Immature natural killer cell (primary cell): Measurements from ENCODE around the gene CCDC9B. TPM values are rescaled to one million over a fixed set of nuclear protein-coding genes. Genes with fewer than 3 reads are reported as not detected.

ENCODE experiments used
- DNase-seq, 3 donors: peaks; one replicate each; pipeline ENCODE4 v3.0.0; 2022; ENCODE audit warnings: mixed read lengths in 1 of 3
- H3K27ac Mint-ChIP-seq, 6 donors: one replicate each; pipeline ENCODE4 v1.8.0; 2020; ENCODE audit warnings: mixed read lengths in 6 of 6, mild to moderate bottlenecking in 5 of 6, inconsistent platforms in 4 of 6, moderate library complexity in 3 of 6
- H3K27me3 Mint-ChIP-seq, 3 donors: one replicate each; pipeline ENCODE4 v1.8.0; 2020 to 2021; ENCODE audit warnings: low read depth in 3 of 3, mild to moderate bottlenecking in 3 of 3, mixed read lengths in 3 of 3, moderate library complexity in 3 of 3, inconsistent platforms in 1 of 3
- H3K36me3 Mint-ChIP-seq, 3 donors: one replicate each; pipeline ENCODE4 v1.8.0; 2020; ENCODE audit warnings: mixed read lengths in 3 of 3, inconsistent platforms in 2 of 3, mild to moderate bottlenecking in 2 of 3
- H3K4me1 Mint-ChIP-seq, 2 donors: one replicate each; pipeline ENCODE4 v1.8.0; 2020; ENCODE audit warnings: inconsistent platforms in 2 of 2, mild to moderate bottlenecking in 2 of 2, mixed read lengths in 2 of 2, moderate library complexity in 1 of 2
- H3K4me3 Mint-ChIP-seq, 5 donors: one replicate each; pipeline ENCODE4 v1.8.0; 2020; ENCODE audit warnings: mild to moderate bottlenecking in 5 of 5, mixed read lengths in 5 of 5, inconsistent platforms in 3 of 5, moderate library complexity in 3 of 5
- H3K9me3 Mint-ChIP-seq, 6 donors: one replicate each; pipeline ENCODE4 v1.8.0; 2020; ENCODE audit warnings: mild to moderate bottlenecking in 6 of 6, mixed read lengths in 6 of 6, inconsistent platforms in 4 of 6, moderate library complexity in 3 of 6
- polyA plus RNA-seq, 3 donors: library from polyadenylated mRNA; unstranded; fragments of 300-500 nt; fragmentation: Illumina TruSeq; gene quantifications; one replicate each; pipeline ENCODE4 v1.2.3, GENCODE V29; 2021

Gene CCDC9B
- polyA plus RNA-seq, 3 donors from 2014 or later = 0.09 to 0.46 TPM; not detected in 1

DNA sequence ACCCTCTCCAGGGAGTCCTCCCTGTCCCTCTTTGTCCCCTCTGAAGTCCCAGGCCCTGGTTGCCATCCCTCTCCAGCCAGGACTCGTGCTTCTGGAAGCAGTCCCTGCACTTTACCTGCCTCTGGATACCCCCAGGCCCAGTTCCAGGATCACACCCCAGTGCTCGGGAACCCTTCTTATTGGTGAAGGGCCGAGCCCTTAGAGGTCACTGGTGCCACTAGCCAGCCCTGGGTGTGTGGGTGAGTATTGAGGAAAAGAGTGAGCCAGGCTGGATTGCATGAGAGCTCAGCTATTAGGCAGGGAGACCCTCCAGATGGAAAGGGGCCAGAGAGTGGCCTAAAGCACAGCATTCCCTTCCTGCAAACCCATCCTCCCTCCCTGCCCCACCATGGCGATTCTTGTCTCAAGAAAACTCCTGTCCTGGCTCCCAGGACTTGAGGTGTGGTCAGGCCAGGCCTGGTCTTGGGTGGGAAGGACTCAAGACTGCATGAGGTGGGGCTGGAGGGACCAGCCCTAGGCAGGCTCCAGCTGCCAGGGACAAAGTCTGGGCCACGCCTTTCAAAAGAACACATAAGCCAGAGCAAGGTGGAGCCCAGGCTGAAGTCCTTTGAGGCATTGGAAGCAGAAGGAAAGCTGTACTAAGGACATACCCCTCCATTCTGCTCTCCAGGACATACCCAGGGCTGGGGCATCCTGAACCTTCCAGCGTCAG is 5.3 kb upstream of the CCDC9B start:
- Mint-ChIP-seq H3K27ac (no peak overlapping the region), H3K4me1 (no peaks in the 10 kb centered on the region), H3K27me3 (peaks cover 2 to 4% (median 2%) of the 10 kb centered on the region in 3 donors), H3K36me3 (no peaks in the 10 kb centered on the region), H3K9me3 (no peaks in the 10 kb centered on the region), H3K4me3 (no peak overlapping the region)
- no peak for DNase-seq

DNA sequence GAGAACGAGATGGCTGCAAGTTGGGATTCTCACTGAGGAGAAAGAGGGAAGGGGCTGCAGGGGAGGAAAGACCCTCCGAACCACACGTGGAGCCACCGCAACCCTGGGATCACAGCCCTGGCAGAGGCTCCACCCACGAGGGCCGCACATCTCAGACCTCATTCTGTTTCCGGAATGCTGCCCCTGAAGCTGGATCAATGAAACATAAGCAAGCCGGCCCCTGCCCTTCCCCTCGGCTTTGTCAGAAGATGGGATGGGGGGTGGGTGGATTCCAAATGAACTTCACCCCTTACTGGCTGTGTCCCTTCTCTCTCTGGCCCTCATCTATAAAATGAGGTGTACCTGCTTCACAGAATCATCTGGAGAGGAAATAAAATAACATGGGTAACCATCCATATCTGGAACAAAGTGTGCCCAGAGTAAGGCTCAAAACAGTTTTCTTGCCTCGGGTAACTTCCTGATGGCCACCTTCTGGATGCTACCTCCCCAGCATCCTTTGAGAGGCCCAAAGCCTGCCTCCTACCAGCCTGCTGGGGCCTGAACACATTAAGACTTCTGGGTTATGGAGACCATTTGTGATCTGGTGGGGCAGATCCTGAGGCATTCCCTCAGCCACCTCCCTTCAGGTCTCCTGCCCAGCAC is 4.6 kb upstream of the CCDC9B start:
- H3K27ac Mint-ChIP-seq = no peak overlapping the region
- H3K4me1 Mint-ChIP-seq = no peaks in the 10 kb centered on the region
- no peak overlapping the region for H3K4me3 Mint-ChIP-seq
- peaks cover 2 to 4% (median 2%) of the 10 kb centered on the region in 3 donors for H3K27me3 Mint-ChIP-seq
- DNase-seq = no peak
- H3K9me3 Mint-ChIP-seq = no peaks in the 10 kb centered on the region
- H3K36me3 Mint-ChIP-seq = no peaks in the 10 kb centered on the region

DNA sequence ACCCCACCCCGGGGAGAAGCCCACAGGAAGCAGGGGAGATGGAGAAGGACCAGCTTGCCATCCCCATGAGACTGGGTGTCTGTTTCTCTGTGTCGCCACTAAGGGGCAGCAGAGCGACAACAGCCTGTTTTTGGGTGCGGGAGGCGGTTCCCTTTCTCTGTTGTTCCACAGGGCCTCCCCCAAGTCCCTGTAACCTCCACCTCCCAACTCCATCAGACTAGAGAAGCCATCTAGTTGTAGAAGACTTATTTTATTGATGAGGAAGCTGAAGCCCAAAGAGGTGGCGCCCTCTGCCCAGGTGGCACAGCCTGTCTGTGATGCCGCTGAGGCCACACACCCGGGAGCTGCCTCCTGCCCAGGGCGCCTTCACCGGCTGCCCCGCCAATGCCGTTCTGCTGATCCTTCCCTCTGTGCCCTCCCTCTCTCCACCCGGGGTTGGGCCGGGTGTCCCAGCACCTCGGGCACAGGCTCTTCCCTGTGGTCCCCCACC is 3.9 kb upstream of the CCDC9B start:
- Mint-ChIP-seq H3K4me3 (no peak overlapping the region), H3K4me1 (no peaks in the 10 kb centered on the region), H3K9me3 (no peaks in the 10 kb centered on the region), H3K36me3 (no peaks in the 10 kb centered on the region), H3K27me3 (peaks cover 2 to 4% (median 2%) of the 10 kb centered on the region in 3 donors), H3K27ac (no peak overlapping the region)
- peak; percentile 63 to 72 (median 68) for DNase-seq

DNA sequence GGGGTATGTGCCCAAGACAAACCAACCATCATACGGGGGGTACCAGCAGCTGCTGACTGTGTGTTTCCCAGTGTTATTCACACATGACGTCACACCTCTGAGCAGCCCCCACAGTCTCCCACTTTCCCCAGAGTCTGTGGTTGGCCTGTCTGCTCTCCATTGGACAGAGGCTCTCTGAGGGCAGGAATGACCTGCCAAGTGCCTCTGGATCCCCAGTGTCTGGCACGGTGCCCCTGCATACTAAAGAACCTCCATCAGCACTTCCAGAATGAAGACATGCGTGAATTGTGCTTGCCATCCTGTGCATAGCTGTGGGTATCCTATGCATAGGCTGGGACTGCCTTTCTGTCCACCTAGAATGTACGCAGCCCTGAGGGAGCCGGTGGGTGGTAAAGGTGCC is 3.5 kb upstream of the CCDC9B start:
- DNase-seq = no peak
- Mint-ChIP-seq H3K9me3 (no peaks in the 10 kb centered on the region), H3K27ac (no peak overlapping the region), H3K4me1 (no peaks in the 10 kb centered on the region), H3K27me3 (peaks cover 2 to 4% (median 2%) of the 10 kb centered on the region in 3 donors), H3K4me3 (no peak overlapping the region), H3K36me3 (no peaks in the 10 kb centered on the region)

DNA sequence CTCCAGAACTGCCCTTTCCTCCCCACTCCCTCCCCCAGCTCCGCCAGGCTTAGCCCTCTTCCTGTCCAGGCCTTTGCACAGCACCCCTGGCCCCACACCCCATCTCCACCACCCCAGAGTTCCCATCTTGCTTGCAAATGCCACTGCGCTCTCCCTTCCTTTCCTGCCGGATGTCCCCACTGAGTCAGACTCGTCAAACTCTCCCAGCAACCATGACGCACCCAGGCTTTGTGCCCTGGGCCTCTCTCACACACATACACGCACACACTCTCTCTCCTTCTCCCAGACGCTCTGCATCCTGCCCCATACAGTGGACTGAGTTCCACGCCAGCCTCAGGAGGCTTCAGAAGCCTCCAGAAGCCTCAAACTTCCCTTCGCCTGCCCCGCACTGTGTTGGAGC is 2.8 kb upstream of the CCDC9B start:
- no peak for DNase-seq
- H3K4me3 Mint-ChIP-seq = no peak overlapping the region
- no peaks in the 10 kb centered on the region for H3K36me3 Mint-ChIP-seq

DNA sequence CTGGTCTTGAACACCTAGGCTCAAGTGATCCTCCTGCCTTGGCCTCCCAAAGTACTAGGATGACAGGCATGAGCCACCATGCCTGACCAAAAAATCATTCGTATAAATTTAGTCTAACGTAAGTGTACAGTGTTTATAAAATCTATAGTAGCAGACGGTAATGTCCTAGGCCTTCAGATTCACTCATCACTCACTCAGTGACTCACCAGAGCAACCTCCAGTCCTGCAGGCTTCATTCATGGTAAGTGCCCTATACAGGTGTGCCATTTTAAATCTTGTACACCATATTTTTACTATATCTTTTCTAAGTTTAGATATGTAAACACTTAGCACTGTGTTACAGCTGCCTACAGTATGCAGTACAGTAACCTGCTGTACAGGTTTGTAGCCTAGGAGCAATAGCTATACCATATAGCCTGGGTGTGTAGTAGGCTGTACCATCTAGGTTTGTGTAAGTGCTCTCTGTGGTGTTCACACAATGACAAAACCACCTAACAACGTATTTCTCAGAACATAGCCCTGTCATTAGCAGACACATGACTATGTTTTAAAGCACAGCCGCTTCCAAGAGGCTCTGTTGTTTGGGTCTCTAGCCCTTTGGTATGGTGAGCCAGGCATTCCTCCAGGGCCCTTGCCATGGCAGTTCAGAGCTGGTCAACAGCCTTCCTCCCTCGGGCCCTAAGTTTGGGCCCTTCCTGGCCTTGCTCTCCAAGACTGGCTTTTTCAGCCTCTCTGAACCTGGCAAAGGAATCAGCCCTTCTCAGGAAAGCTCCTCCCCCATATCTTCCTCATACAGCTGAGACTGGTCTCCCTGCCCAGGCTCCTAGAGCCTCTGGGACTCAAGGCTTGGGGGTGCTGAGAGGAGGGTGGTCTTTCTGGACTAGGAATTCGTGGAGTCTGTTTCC is 1.9 kb upstream of the CCDC9B start:
- H3K36me3 Mint-ChIP-seq = no peaks in the 10 kb centered on the region
- peaks cover 4 to 6% of the 10 kb centered on the region in 2 donors for H3K4me1 Mint-ChIP-seq
- no peak for DNase-seq
- H3K9me3 Mint-ChIP-seq = no peaks in the 10 kb centered on the region
- no peak overlapping the region for H3K27ac Mint-ChIP-seq
- H3K4me3 Mint-ChIP-seq = no peak overlapping the region
- peaks cover 0 to 4% (median 2%) of the 10 kb centered on the region in 3 donors for H3K27me3 Mint-ChIP-seq

More for the DNA sequence above, 2.8 kb upstream of the CCDC9B start:
- H3K27me3 Mint-ChIP-seq = peaks cover 0 to 4% (median 2%) of the 10 kb centered on the region in 3 donors
- H3K9me3 Mint-ChIP-seq = no peaks in the 10 kb centered on the region
- no peaks in the 10 kb centered on the region for H3K4me1 Mint-ChIP-seq
- H3K27ac Mint-ChIP-seq = no peak overlapping the region

DNA sequence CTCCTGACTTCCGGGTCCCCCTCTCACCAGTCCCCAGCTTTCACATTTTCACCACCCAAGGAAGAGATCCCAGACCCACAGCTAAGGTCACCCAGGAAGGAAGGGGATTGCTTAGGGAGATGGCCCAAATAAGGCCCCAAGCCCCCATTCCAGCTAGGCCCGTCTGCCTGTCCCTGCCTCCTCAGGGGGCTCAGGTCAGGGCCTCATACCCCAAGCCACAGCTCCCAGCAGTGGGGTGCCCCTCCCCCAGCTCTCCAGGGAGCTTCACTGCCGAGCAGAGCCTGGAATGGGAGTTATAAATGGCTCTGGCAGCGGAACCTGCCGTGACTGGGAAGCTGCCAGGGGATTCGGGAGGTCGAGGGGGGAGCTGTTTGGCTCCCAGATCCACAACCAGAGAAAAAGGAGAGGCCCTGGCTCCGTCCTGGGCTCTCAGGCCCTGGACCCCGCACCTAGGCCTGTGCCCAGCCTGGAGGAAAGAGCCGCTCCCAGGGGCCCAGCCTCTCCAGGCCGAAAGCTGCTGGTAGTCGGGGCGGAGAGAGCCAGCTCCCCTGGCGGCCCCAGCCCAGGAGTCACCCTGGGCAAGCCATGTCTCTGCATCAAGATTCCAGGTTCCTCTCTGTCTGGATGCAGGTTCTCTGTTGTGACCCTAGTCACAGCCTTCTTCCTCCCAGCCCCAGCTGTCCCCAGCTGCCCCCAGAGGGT is 550 bp downstream of the CCDC9B start:
- no peaks in the 10 kb centered on the region for H3K36me3 Mint-ChIP-seq
- no peaks in the 10 kb centered on the region for H3K9me3 Mint-ChIP-seq
- H3K27me3 Mint-ChIP-seq = peaks cover 0 to 2% (median 0%) of the 10 kb centered on the region in 3 donors
- no peak for DNase-seq
- peaks cover 6 to 7% of the 10 kb centered on the region in 2 donors for H3K4me1 Mint-ChIP-seq
- no peak overlapping the region for H3K27ac Mint-ChIP-seq
- no peak overlapping the region for H3K4me3 Mint-ChIP-seq

DNA sequence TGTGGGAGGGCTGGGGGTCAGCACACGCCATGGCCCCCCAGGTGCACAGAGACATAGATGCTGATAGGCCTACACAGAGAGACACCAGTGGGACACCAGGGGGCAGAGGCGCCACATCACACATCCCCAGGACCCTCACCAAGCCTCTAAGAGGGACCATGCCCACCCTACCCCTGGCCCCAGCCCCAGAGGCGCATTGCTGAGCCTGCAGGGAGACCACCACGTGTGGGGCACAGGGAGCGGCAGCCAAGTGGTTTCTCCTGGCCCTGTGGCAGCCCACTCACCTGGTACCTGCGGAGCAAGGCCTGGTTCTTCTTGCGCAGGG is 1.2 kb downstream of the CCDC9B start:
- H3K4me3 Mint-ChIP-seq = no peak overlapping the region
- peaks cover 0 to 2% (median 1%) of the 10 kb centered on the region in 3 donors for H3K27me3 Mint-ChIP-seq
- peaks cover 6 to 7% of the 10 kb centered on the region in 2 donors for H3K4me1 Mint-ChIP-seq
- no peaks in the 10 kb centered on the region for H3K9me3 Mint-ChIP-seq
- no peaks in the 10 kb centered on the region for H3K36me3 Mint-ChIP-seq
- no peak overlapping the region for H3K27ac Mint-ChIP-seq
- no peak for DNase-seq

DNA sequence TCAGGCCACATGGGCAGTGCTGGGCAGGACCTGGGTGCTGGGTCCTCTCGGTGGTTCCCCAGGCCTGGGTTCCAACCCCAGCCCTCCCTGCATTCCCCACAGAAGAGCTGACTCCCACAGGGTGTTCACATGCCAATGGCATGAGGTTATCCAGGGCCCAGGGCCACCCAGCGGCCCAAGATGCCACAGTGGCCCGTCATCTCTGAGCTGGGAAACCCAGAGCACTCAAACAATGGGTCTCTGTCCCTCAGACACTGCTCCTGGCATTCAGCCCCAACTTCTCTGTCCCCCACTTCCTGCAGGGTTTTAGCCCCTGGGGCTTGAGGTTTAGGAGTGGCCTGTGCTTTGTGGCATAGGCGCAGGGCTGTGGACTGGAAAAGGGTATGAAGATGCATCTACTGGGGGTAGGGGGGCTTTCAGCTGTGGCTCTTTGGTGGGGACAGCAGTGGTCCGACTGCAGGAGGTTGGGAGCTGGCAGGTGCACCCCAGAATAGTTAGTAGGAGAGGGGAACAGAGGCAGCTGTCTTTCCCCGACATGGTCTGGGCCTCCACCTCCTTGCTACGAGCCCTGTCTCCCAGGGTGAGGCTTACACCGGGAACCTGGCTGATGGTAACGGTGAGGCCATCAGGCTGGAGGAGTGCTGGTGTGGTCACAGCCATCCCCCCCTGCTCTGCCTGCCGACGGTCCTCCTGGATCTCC is 1.7 kb downstream of the CCDC9B start:
- Mint-ChIP-seq H3K4me1 (peaks cover 9 to 10% of the 10 kb centered on the region in 2 donors), H3K27me3 (peaks cover 0 to 3% (median 1%) of the 10 kb centered on the region in 3 donors), H3K4me3 (no peak overlapping the region), H3K27ac (no peak overlapping the region), H3K36me3 (no peaks in the 10 kb centered on the region), H3K9me3 (no peaks in the 10 kb centered on the region)
- DNase-seq = no peak

DNA sequence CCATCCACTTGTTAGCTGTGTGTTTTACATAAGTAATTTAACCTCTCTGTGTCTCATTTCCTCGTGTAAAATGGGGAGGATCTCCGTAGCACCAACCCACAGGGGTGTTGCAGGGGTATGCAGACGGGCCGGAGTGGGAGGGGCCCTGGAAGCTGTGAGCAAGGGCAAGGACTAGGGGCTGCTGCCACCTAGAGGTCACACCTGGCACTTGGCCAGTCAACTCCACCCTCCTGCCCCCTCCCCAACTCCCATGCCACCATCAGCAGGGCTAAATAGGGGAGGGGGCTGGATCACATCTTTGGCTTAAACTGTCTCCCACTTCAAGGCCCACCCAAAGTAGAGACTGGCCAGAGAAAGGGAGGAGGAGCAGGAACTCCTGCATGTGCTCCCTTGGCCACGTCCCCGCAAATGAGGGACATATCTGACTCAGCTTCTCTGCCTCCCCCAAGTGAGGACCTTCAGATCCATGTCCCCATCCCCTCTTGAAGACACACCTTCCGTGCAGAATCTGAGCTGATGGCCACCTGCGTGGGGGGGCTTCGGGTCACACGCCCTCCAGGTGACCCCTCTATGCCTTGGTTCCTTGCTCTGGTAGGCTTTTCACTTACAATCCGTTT is 2.6 kb downstream of the CCDC9B start:
- DNase-seq = peak; percentile 66 to 75 (median 71)
- Mint-ChIP-seq H3K9me3 (no peaks in the 10 kb centered on the region), H3K4me1 (peaks cover 16% of the 10 kb centered on the region in 2 donors), H3K27me3 (peaks cover 0 to 2% (median 1%) of the 10 kb centered on the region in 3 donors), H3K27ac (peak overlapping the region in 1 of 6 donors; percentile 40), H3K4me3 (peak overlapping the region in 1 of 5 donors; percentile 71), H3K36me3 (no peaks in the 10 kb centered on the region)

DNA sequence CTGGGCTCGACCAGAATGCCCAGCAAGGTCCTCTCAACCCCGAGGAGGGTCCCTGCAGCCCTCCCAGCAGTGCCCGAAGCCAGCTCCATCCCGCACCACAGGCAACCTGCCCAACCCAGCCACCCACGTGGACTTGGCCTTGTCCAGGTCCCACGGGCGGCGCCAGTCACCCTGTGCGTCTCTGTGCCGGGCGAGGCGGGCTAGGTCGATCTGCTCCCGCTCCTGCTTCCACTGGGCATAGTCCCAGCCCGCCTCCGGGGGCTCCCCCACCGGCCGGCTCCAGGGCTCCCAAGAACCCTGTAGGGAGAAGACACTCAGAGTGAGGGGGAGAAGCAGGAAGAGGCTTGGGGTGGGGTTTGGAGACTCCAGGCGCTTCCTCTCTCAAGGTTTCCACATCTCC is 3.1 kb downstream of the CCDC9B start:
- no peak for DNase-seq
- H3K36me3 Mint-ChIP-seq = no peaks in the 10 kb centered on the region
- H3K4me1 Mint-ChIP-seq = peaks cover 16% of the 10 kb centered on the region in 2 donors
- H3K9me3 Mint-ChIP-seq = no peaks in the 10 kb centered on the region
- peaks cover 0 to 2% (median 1%) of the 10 kb centered on the region in 3 donors for H3K27me3 Mint-ChIP-seq
- no peak overlapping the region for H3K4me3 Mint-ChIP-seq
- no peak overlapping the region for H3K27ac Mint-ChIP-seq

DNA sequence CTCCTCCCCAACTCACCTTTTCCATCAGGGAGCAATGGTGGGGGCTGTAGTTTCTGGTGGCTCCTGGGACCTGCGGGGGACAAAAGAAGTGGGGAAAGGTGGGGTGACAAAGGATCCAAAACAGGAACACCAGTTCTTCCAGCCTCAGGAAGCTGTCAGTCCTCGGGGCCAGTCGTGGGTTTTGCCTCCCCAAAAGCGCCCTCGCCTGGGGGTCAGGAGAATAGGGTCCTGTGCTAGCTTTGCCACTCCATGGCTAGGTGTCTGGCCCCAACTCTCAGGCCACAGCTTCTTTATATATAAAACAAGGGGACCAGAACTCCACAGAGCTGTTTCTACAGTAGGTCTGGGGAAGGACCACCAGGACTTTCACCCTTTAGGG is 4.0 kb downstream of the CCDC9B start:
- Mint-ChIP-seq H3K27me3 (peaks cover 0 to 2% (median 1%) of the 10 kb centered on the region in 3 donors), H3K4me1 (peaks cover 16% of the 10 kb centered on the region in 2 donors), H3K9me3 (no peaks in the 10 kb centered on the region), H3K4me3 (no peak overlapping the region), H3K36me3 (no peaks in the 10 kb centered on the region), H3K27ac (no peak overlapping the region)
- DNase-seq = peak in 1 of 3 donors; percentile 37
